Gastroesophageal sphincter (tissue), 4 donors: Measurements from ENCODE around the gene ID1. TPM values are rescaled to one million over a fixed set of nuclear protein-coding genes. Genes with fewer than 3 reads are reported as not detected.
A peak's percentile ranks its signal among the peaks of the same experiment; 100 is the strongest.

Experiments used
- ATAC-seq: fragments of 150-250 bp; one replicate; pipeline ENCODE4 v1.9.1; 2016; ENCODE audit warnings: mild to moderate bottlenecking, moderate library complexity
- H3K27ac ChIP-seq, 4 donors: fragments of 200-600 bp; sonication (generic) in 3 of 4; 1 replicate in 3 of 4; 2 replicates in 1 of 4; pipeline ENCODE4 v1.5.1; 2016 to 2019
- H3K27me3 ChIP-seq: fragments of 200-600 bp; sonication (generic); one replicate; pipeline ENCODE4 v1.5.1; 2019
- H3K36me3 ChIP-seq, 2 donors: fragments of 200-600 bp; sonication (generic); one replicate each; pipeline ENCODE4 v1.5.1; 2019; ENCODE audit warnings: control low read depth in 1 of 2
- H3K4me1 ChIP-seq, 3 donors: fragments of 200-600 bp; sonication (generic); 1 replicate in 2 of 3; 2 replicates in 1 of 3; pipeline ENCODE4 v1.5.1; 2016 to 2019; ENCODE audit warnings: control low read depth in 2 of 3
- H3K4me3 ChIP-seq, 2 donors: fragments of 200-600 bp; sonication (generic); one replicate each; pipeline ENCODE4 v1.5.1; 2019; ENCODE audit warnings: mild to moderate bottlenecking in 1 of 2, moderate library complexity in 1 of 2
- H3K9me3 ChIP-seq, 3 donors: fragments of 200-600 bp; sonication (generic); one replicate each; pipeline ENCODE4 v1.5.1; 2017 to 2019; ENCODE audit warnings: control low read depth in 2 of 3
- EP300 ChIP-seq: sonication (generic); formaldehyde crosslinking; IDR thresholded peaks from one replicate; pipeline ENCODE4 v1.6.1; 2017; ENCODE audit warnings: antibody characterized with exemption, mild to moderate bottlenecking
- POLR2A ChIP-seq, 2 donors: fragments of 450-650 bp; IDR thresholded peaks; one replicate each; pipeline ENCODE4 v1.6.1; 2017; ENCODE audit warnings: antibody characterized with exemption in 2 of 2, mild to moderate bottlenecking in 2 of 2, moderate library complexity in 1 of 2
- POLR2AphosphoS5 ChIP-seq: sonication (generic); formaldehyde crosslinking; IDR thresholded peaks from one replicate; pipeline ENCODE4 v1.6.1; 2017; ENCODE audit warnings: antibody characterized with exemption
- WGBS, 2 donors: methylation state at CpG; one replicate each; pipeline ENCODE4 v1.1.5; 2018; ENCODE audit warnings: low coverage in 1 of 2; 5-methylcytosine and 5-hydroxymethylcytosine counted together
- total RNA-seq, 4 donors: library from RNA; depleted of rRNA; stranded (reverse); fragments of >200 nt; gene quantifications; one replicate each; pipeline ENCODE4 v1.1.0, GENCODE V29; 2016
- TF ChIP-seq, protein P1 (sequence below), 4 experiments: fragments of 200-600 bp in 2 of 4; fragments of 450-650 bp in 2 of 4; sonication (generic) in 1 of 4; IDR thresholded peaks; one replicate each; pipeline ENCODE4 v1.5.1; 2017 to 2019; ENCODE audit warnings: antibody characterized with exemption in 4 of 4, mild to moderate bottlenecking in 2 of 4, moderate library complexity in 2 of 4

The ID1 gene
- total RNA-seq, 4 donors from 2014 or later, result 221 to 714 (median 372) TPM

DNA sequence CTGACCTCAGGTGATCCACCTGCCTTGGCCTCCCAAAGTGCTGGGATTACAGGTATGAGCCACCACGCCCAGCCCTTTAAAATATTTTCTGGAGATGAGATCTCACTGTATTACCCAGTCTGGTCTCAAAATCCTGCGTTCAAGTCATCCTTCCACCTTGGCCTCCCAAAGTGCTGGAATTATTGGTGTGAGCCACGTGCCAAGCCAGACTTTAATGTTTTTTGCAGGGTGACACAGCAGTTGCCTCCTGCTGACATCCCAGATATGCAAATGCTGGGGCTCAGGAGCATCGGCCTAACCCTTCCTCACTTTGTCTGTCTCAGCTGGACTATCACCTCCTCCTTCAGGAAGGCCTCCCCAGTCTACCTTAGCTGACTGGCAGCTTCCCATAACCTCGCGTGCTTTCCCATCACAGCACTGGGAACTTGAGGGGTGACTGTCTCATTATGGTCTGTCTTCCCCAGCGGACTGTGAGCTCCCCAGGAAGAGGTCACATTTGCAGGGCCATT lies 14.3 kb upstream of the ID1 start:
- H3K27me3 ChIP-seq, result no peaks in the 10 kb centered on the region
- peaks cover 0 to 35% (median 0%) of the 10 kb centered on the region in 3 donors for H3K4me1 ChIP-seq
- H3K27ac ChIP-seq, result peak overlapping the region in 3 of 4 donors; percentile 13 to 39 (median 29)
- WGBS, 2 donors, result 74 to 92% methylated on average over 4 to 6 of the region's 7 CpGs
- no peak for ATAC-seq
- no peak overlapping the region for H3K4me3 ChIP-seq
- no peaks in the 10 kb centered on the region for H3K36me3 ChIP-seq
- H3K9me3 ChIP-seq, result no peaks in the 10 kb centered on the region
- TF ChIP-seq EP300 (no peak), POLR2AphosphoS5 (no peak), POLR2A (IDR thresholded peaks at IDR 0.05) (no peak)
- TF ChIP-seq, protein P1, sequence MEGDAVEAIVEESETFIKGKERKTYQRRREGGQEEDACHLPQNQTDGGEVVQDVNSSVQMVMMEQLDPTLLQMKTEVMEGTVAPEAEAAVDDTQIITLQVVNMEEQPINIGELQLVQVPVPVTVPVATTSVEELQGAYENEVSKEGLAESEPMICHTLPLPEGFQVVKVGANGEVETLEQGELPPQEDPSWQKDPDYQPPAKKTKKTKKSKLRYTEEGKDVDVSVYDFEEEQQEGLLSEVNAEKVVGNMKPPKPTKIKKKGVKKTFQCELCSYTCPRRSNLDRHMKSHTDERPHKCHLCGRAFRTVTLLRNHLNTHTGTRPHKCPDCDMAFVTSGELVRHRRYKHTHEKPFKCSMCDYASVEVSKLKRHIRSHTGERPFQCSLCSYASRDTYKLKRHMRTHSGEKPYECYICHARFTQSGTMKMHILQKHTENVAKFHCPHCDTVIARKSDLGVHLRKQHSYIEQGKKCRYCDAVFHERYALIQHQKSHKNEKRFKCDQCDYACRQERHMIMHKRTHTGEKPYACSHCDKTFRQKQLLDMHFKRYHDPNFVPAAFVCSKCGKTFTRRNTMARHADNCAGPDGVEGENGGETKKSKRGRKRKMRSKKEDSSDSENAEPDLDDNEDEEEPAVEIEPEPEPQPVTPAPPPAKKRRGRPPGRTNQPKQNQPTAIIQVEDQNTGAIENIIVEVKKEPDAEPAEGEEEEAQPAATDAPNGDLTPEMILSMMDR (IDR thresholded peaks at IDR 0.05), result no peak

- Histone ChIP-seq H3K9me3 (no peaks in the 10 kb centered on the region), H3K4me1 (peaks cover 0 to 37% (median 0%) of the 10 kb centered on the region in 3 donors), H3K27ac (peak overlapping the region in 3 of 4 donors; percentile 53 to 81 (median 59)), H3K4me3 (no peak overlapping the region), H3K27me3 (no peaks in the 10 kb centered on the region), H3K36me3 (no peaks in the 10 kb centered on the region)
- 50 to 100% methylated on average over 3 of the region's 11 CpGs for WGBS, 2 donors
- TF ChIP-seq, protein P1 (IDR thresholded peaks at IDR 0.05), result no peak
- no peak for TF ChIP-seq EP300
- no peak for TF ChIP-seq POLR2AphosphoS5
- no peak for TF ChIP-seq POLR2A (IDR thresholded peaks at IDR 0.05)
- ATAC-seq, result no peak
Measured at GRCh38 chr20:31593221-31594001, 11.7 kb upstream of the ID1 start.

GRCh38 chr20:31594002-31594557 lies 11.0 kb upstream of the ID1 start:
- H3K27ac ChIP-seq, result peak overlapping the region in 3 of 4 donors; percentile 59 to 81 (median 78)
- H3K4me1 ChIP-seq, result peaks cover 0 to 34% (median 0%) of the 10 kb centered on the region in 3 donors
- no peak for TF ChIP-seq POLR2AphosphoS5
- TF ChIP-seq EP300, result no peak
- TF ChIP-seq POLR2A (IDR thresholded peaks at IDR 0.05), result no peak
- TF ChIP-seq, protein P1 (IDR thresholded peaks at IDR 0.05), result no peak
- WGBS, 2 donors, result 75 to 97% methylated on average over 1 to 9 of the region's 13 CpGs
- H3K4me3 ChIP-seq, result no peak overlapping the region
- H3K27me3 ChIP-seq, result no peaks in the 10 kb centered on the region
- H3K9me3 ChIP-seq, result no peaks in the 10 kb centered on the region
- ATAC-seq, result no peak
- H3K36me3 ChIP-seq, result no peaks in the 10 kb centered on the region

DNA sequence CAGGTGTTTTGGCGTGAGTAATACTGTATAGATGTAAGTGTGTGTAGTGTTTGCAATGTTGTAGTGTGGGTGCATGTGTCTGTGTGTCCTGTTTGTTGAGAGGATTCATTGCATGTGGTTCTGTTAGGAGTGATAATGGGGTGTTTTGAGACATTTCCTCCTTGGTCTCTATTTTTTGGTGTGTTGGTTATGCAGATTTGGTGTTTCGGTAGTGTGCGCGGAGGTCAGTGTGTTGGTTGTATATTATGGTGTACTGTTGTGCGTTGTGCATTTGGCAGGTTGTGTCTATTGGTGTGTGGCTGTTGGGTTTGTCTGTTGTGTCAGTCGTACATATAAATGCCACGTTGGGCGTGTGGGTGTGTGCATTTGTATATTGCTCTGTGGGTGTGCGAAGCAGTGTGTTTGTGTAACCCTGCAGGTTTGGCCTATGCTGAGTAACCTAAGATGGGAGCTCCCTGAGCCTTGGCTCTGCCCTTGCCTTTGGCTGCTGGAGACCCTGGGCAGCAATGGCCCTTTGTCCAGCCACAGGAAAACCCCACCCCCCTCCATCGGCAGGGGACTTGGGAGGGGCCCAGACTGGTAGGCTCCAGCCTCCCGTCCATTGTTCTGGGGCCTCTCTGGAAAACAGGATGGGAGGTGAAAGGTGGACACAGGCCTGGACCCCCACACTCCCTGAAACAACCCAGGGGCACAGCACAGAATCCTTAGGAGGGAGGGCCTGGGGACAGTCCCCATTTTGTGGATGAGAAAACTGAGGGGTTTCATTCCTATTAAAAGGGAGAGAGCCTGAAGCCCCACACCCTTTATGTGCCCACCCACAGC lies 10.3 kb upstream of the ID1 start:
- 83 to 90% methylated on average over 6 to 7 of the region's 11 CpGs for WGBS, 2 donors
- peaks cover 0 to 34% (median 0%) of the 10 kb centered on the region in 3 donors for H3K4me1 ChIP-seq
- peak; percentile 32 for ATAC-seq
- no peaks in the 10 kb centered on the region for H3K9me3 ChIP-seq
- no peak overlapping the region for H3K4me3 ChIP-seq
- H3K27me3 ChIP-seq, result no peaks in the 10 kb centered on the region
- H3K36me3 ChIP-seq, result no peaks in the 10 kb centered on the region
- H3K27ac ChIP-seq, result peak overlapping the region in 3 of 4 donors; percentile 78 to 81 (median 80)
- TF ChIP-seq POLR2AphosphoS5 (no peak), EP300 (no peak)

GRCh38 chr20:31595380-31595653 lies 9.8 kb upstream of the ID1 start:
- H3K4me1 ChIP-seq, result peaks cover 0 to 34% (median 0%) of the 10 kb centered on the region in 3 donors
- WGBS, 2 donors, result 53 to 82% methylated on average over 2 of the region's 3 CpGs
- H3K36me3 ChIP-seq, result no peaks in the 10 kb centered on the region
- no peaks in the 10 kb centered on the region for H3K27me3 ChIP-seq
- H3K4me3 ChIP-seq, result no peak overlapping the region
- no peak for ATAC-seq
- no peaks in the 10 kb centered on the region for H3K9me3 ChIP-seq
- peak overlapping the region; percentile 18 to 81 (median 79) for H3K27ac ChIP-seq
- TF ChIP-seq POLR2A (IDR thresholded peaks at IDR 0.05) (no peak), EP300 (no peak), POLR2AphosphoS5 (no peak)
- TF ChIP-seq, protein P1 (IDR thresholded peaks at IDR 0.05), result no peak
